Measurements from ENCODE around the gene GHITM. TPM values are rescaled to one million over a fixed set of nuclear protein-coding genes. Genes with fewer than 3 reads are reported as not detected.

The GHITM gene
- total RNA-seq, 1 experiment from 2014 or later: 156 TPM

DNA sequence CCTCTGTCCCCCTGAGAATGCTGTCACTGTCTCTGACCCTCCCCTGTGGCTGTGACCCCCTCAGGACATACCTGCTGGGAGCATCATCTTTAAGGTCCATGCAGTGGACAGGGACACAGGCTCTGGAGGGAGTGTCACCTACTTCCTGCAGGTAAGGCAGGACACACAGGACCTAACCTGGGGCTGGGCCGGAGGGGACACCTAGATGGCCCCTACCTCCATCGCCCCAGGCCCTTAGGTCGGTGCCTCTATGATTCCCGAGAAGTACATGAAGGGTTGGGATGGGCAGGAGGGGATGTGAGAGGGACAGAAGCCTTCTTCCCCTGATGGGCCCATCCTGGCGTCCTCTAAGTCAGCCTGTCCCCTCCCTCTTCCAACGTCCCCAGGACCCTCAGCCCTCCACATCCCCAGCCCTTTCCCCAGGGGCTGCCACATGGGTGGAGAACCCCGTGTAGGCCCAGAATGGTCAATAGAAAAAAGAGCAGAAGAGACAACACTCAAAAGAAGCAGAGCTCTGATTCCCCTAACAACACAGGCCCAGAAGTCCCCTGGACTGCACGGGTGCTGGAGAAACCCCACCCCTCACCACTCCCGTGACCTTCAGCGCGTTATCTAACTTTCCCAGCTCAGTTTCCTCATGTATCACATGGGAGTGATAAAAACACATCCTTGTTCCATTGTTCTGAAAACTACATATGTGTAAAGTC is 61.4 kb downstream of the GHITM start:
- no TSS peak for BruUV-seq (replicated peaks)
- no peak overlapping the region for H3K4me2 ChIP-seq (ENCODE audit: low read length)
- ChIA-PET RAD21 (ENCODE audit: low non-redundant PET in 1 of 2, low total read pairs in 2 of 2, uncharacterized antibody in 2 of 2, unreplicated experiment in 2 of 2) (no interaction called here), POLR2A (no interaction called here), CTCF (no interaction called here)
- ATAC-seq (no peak), DNase-seq (ENCODE audit: low read depth, low spot score) (no peak)
- H3K9me2 ChIP-seq (ENCODE audit: insufficient read depth): no peaks in the 10 kb centered on the region
- no peak overlapping the region for H3K9ac ChIP-seq (ENCODE audit: low read length)
- intact Hi-C loops (cut with micrococcal nuclease): no loop called here
- no peak for TF ChIP-seq CEBPB (IDR thresholded peaks at IDR 0.05; ENCODE audit: low read depth)
- TF ChIP-seq, protein P1, sequence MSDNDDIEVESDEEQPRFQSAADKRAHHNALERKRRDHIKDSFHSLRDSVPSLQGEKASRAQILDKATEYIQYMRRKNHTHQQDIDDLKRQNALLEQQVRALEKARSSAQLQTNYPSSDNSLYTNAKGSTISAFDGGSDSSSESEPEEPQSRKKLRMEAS (IDR thresholded peaks at IDR 0.05): no peak
- no peak for TF ChIP-seq TCF7L2 (IDR thresholded peaks at IDR 0.05; ENCODE audit: borderline replicate concordance, extremely low read depth, insufficient read depth, insufficient read length)
- no peak for TF ChIP-seq EZH2phosphoT487 (IDR thresholded peaks at IDR 0.05; ENCODE audit: borderline replicate concordance)
- TF ChIP-seq SP1 (IDR thresholded peaks at IDR 0.05; ENCODE audit: low read depth): no peak
- TF ChIP-seq, protein P2, sequence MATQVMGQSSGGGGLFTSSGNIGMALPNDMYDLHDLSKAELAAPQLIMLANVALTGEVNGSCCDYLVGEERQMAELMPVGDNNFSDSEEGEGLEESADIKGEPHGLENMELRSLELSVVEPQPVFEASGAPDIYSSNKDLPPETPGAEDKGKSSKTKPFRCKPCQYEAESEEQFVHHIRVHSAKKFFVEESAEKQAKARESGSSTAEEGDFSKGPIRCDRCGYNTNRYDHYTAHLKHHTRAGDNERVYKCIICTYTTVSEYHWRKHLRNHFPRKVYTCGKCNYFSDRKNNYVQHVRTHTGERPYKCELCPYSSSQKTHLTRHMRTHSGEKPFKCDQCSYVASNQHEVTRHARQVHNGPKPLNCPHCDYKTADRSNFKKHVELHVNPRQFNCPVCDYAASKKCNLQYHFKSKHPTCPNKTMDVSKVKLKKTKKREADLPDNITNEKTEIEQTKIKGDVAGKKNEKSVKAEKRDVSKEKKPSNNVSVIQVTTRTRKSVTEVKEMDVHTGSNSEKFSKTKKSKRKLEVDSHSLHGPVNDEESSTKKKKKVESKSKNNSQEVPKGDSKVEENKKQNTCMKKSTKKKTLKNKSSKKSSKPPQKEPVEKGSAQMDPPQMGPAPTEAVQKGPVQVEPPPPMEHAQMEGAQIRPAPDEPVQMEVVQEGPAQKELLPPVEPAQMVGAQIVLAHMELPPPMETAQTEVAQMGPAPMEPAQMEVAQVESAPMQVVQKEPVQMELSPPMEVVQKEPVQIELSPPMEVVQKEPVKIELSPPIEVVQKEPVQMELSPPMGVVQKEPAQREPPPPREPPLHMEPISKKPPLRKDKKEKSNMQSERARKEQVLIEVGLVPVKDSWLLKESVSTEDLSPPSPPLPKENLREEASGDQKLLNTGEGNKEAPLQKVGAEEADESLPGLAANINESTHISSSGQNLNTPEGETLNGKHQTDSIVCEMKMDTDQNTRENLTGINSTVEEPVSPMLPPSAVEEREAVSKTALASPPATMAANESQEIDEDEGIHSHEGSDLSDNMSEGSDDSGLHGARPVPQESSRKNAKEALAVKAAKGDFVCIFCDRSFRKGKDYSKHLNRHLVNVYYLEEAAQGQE (IDR thresholded peaks at IDR 0.05; ENCODE audit: low read depth): no peak
- no peak for TF ChIP-seq FOSL1 (IDR thresholded peaks at IDR 0.05; ENCODE audit: low read depth)
- TF ChIP-seq, protein P3, sequence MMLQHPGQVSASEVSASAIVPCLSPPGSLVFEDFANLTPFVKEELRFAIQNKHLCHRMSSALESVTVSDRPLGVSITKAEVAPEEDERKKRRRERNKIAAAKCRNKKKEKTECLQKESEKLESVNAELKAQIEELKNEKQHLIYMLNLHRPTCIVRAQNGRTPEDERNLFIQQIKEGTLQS (IDR thresholded peaks at IDR 0.05): no peak
- no peak for TF ChIP-seq EGR1 (IDR thresholded peaks at IDR 0.05; ENCODE audit: low read depth)
- TF ChIP-seq ELF1 (IDR thresholded peaks at IDR 0.05; ENCODE audit: borderline replicate concordance, low read depth): no peak
- TF ChIP-seq, protein P4, sequence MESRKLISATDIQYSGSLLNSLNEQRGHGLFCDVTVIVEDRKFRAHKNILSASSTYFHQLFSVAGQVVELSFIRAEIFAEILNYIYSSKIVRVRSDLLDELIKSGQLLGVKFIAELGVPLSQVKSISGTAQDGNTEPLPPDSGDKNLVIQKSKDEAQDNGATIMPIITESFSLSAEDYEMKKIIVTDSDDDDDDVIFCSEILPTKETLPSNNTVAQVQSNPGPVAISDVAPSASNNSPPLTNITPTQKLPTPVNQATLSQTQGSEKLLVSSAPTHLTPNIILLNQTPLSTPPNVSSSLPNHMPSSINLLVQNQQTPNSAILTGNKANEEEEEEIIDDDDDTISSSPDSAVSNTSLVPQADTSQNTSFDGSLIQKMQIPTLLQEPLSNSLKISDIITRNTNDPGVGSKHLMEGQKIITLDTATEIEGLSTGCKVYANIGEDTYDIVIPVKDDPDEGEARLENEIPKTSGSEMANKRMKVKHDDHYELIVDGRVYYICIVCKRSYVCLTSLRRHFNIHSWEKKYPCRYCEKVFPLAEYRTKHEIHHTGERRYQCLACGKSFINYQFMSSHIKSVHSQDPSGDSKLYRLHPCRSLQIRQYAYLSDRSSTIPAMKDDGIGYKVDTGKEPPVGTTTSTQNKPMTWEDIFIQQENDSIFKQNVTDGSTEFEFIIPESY (IDR thresholded peaks at IDR 0.05; ENCODE audit: extremely low read depth, insufficient replicate concordance, low read length): no peak
- no peaks in the 10 kb centered on the region for H4K20me1 ChIP-seq (ENCODE audit: insufficient read depth)
- no peaks in the 10 kb centered on the region for H3K79me2 ChIP-seq (ENCODE audit: insufficient read depth, low read length)
- peaks cover 19% of the 10 kb centered on the region for H3K27me3 ChIP-seq (ENCODE audit: insufficient read depth, low read length)
- no peaks in the 10 kb centered on the region for H3K4me1 ChIP-seq (ENCODE audit: control insufficient read depth in 1 of 2, insufficient read depth in 2 of 2, low read length in 2 of 2)
- no peak overlapping the region for H3K27ac ChIP-seq (ENCODE audit: low read depth, low read length)
- no peaks in the 10 kb centered on the region for H3K9me3 ChIP-seq (ENCODE audit: control insufficient read depth in 1 of 2, insufficient read depth in 1 of 2, low read depth in 1 of 2, low read length in 2 of 2)
- no peaks in the 10 kb centered on the region for H3K36me3 ChIP-seq (ENCODE audit: control insufficient read depth in 1 of 2, insufficient read depth in 2 of 2, low read length in 2 of 2)
- H3K4me3 ChIP-seq (replicated peaks in 1 of 2; ENCODE audit: low read depth in 1 of 2, low read length in 2 of 2): no peak overlapping the region
- no peak overlapping the region for H2AFZ ChIP-seq (ENCODE audit: low read depth, low read length, poor library complexity, severe bottlenecking)
